ENCODE results near the gene FAM171A1. TPM values are rescaled to one million over a fixed set of nuclear protein-coding genes. Genes with fewer than 3 reads are reported as not detected.

The FAM171A1 gene
- total RNA-seq, 1 donor from 2014 or later: 51.9 TPM

DNA sequence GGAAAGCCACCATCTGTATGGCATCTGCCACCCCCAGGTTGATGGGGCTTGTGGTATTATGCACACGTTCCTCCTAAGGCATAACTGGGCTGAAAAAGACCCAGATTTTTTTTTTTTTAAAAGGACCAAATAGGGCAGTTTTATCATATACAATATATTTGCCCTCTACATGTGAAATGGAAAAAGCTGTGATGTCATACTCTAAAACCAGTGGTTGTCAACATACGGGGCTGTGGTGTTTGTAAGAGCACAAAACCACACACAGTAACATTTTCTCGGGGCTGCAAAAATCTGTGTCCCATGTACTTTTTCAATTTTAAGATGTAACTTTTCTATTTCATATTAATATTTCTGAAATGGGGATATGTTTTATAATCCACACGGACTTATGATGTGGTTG lies 34.9 kb downstream of the FAM171A1 start:
- Histone ChIP-seq H3K9me3 (ENCODE audit: insufficient read depth, low read depth, low read length) (no peaks in the 10 kb centered on the region), H3K4me3 (ENCODE audit: insufficient read depth, low read depth, low read length) (no peak overlapping the region), H2AFZ (ENCODE audit: low read depth, low read length) (no peak overlapping the region), H3K27ac (ENCODE audit: low read depth, low read length) (no peak overlapping the region), H3K36me3 (ENCODE audit: insufficient read depth, low read length) (no peaks in the 10 kb centered on the region), H3K27me3 (ENCODE audit: insufficient read depth, low read length) (no peaks in the 10 kb centered on the region), H3K4me2 (ENCODE audit: low read length) (no peak overlapping the region), H3K9ac (ENCODE audit: low read length) (no peak overlapping the region), H3K4me1 (ENCODE audit: insufficient read depth, low read length) (peaks cover 4% of the 10 kb centered on the region), H4K20me1 (ENCODE audit: insufficient read depth, low read length) (peaks cover 66% of the 10 kb centered on the region), H3K79me2 (ENCODE audit: insufficient read depth, low read length) (peaks cover 70% of the 10 kb centered on the region)
- Mint-ChIP-seq H3K27ac (ENCODE audit: unreplicated experiment) (no peak overlapping the region), H3K9me3 (ENCODE audit: unreplicated experiment) (no peaks in the 10 kb centered on the region), H3K4me3 (ENCODE audit: unreplicated experiment) (no peak overlapping the region), H3K4me1 (ENCODE audit: low read depth, unreplicated experiment) (peaks cover 23% of the 10 kb centered on the region), H3K27me3 (ENCODE audit: low read depth, unreplicated experiment) (no peaks in the 10 kb centered on the region), H3K36me3 (ENCODE audit: low read depth, unreplicated experiment) (no peaks in the 10 kb centered on the region)
- TF ChIP-seq EZH2 (IDR thresholded peaks at IDR 0.05; ENCODE audit: insufficient read depth, low read length): no peak
- TF ChIP-seq, protein P1, sequence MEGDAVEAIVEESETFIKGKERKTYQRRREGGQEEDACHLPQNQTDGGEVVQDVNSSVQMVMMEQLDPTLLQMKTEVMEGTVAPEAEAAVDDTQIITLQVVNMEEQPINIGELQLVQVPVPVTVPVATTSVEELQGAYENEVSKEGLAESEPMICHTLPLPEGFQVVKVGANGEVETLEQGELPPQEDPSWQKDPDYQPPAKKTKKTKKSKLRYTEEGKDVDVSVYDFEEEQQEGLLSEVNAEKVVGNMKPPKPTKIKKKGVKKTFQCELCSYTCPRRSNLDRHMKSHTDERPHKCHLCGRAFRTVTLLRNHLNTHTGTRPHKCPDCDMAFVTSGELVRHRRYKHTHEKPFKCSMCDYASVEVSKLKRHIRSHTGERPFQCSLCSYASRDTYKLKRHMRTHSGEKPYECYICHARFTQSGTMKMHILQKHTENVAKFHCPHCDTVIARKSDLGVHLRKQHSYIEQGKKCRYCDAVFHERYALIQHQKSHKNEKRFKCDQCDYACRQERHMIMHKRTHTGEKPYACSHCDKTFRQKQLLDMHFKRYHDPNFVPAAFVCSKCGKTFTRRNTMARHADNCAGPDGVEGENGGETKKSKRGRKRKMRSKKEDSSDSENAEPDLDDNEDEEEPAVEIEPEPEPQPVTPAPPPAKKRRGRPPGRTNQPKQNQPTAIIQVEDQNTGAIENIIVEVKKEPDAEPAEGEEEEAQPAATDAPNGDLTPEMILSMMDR (IDR thresholded peaks at IDR 0.05; ENCODE audit: insufficient read depth, low read depth, low read length): no peak
- DNase-seq (ENCODE audit: low read depth): no peak
- no peak for FAIRE-seq

DNA sequence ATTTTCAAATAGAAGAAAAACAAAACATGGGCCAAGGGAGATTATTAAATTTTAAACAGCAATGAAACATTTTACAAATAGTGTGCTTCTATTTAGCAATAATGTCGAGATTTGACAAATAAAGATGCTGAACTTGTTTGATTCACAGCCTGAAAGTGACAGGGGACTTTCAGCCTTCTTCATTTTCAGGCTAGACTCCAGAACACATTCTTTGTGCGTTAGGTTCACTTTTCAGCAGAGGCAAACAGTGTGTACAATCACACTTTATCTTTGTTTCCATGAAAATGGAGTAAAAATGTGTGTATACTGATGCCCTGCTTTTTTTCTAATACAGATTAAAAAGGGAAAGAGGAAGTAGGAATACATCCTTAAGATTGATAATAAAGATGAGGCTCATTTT lies 35.6 kb downstream of the FAM171A1 start:
- Histone ChIP-seq H3K4me3 (ENCODE audit: insufficient read depth, low read depth, low read length) (no peak overlapping the region), H4K20me1 (ENCODE audit: insufficient read depth, low read length) (peaks cover 62% of the 10 kb centered on the region), H3K4me2 (ENCODE audit: low read length) (peak overlapping the region; percentile 15), H3K79me2 (ENCODE audit: insufficient read depth, low read length) (peaks cover 66% of the 10 kb centered on the region), H2AFZ (ENCODE audit: low read depth, low read length) (no peak overlapping the region), H3K27ac (ENCODE audit: low read depth, low read length) (no peak overlapping the region), H3K36me3 (ENCODE audit: insufficient read depth, low read length) (no peaks in the 10 kb centered on the region), H3K27me3 (ENCODE audit: insufficient read depth, low read length) (no peaks in the 10 kb centered on the region), H3K9me3 (ENCODE audit: insufficient read depth, low read depth, low read length) (no peaks in the 10 kb centered on the region), H3K9ac (ENCODE audit: low read length) (no peak overlapping the region), H3K4me1 (ENCODE audit: insufficient read depth, low read length) (peaks cover 4% of the 10 kb centered on the region)
- Mint-ChIP-seq H3K4me3 (ENCODE audit: unreplicated experiment) (no peak overlapping the region), H3K27ac (ENCODE audit: unreplicated experiment) (no peak overlapping the region), H3K9me3 (ENCODE audit: unreplicated experiment) (no peaks in the 10 kb centered on the region), H3K27me3 (ENCODE audit: low read depth, unreplicated experiment) (no peaks in the 10 kb centered on the region), H3K36me3 (ENCODE audit: low read depth, unreplicated experiment) (no peaks in the 10 kb centered on the region), H3K4me1 (ENCODE audit: low read depth, unreplicated experiment) (peaks cover 23% of the 10 kb centered on the region)
- FAIRE-seq (no peak), DNase-seq (ENCODE audit: low read depth) (no peak)
- TF ChIP-seq, protein P1 (IDR thresholded peaks at IDR 0.05; ENCODE audit: insufficient read depth, low read depth, low read length): no peak
- TF ChIP-seq EZH2 (IDR thresholded peaks at IDR 0.05; ENCODE audit: insufficient read depth, low read length): no peak

DNA sequence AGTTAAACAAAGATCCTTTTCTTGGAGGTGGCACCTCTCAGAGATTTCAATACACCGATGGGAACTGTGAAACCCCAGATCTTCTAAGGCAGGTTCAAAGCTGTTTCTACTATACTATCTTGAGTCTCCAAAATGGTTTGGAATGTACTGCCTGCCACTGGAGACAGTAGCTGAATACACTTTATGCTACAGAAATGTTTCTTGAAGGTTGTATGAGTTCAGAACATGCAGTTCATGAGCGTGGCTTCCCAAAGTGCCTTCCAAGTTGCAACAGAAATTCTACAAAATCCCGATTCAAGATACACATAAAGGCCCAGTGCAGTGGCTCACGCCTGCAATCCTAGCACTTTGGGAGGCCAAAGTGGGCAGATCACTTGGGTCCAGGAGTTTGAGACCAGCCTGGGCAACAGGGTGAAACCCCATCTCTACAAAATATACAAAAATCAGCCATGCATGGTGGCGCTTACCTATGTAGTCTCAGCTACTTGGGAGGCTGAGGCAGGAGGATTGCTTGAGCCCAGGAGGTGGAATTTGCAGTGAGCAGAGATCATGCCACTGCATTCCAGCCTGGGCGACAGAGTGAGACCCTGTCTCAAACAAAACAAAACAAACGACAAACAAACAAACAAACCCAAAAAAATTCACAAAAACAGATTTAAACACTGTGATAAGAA lies 36.3 kb downstream of the FAM171A1 start:
- Mint-ChIP-seq H3K4me3 (ENCODE audit: unreplicated experiment) (no peak overlapping the region), H3K27me3 (ENCODE audit: low read depth, unreplicated experiment) (no peaks in the 10 kb centered on the region), H3K27ac (ENCODE audit: unreplicated experiment) (no peak overlapping the region), H3K9me3 (ENCODE audit: unreplicated experiment) (no peaks in the 10 kb centered on the region), H3K4me1 (ENCODE audit: low read depth, unreplicated experiment) (peaks cover 20% of the 10 kb centered on the region), H3K36me3 (ENCODE audit: low read depth, unreplicated experiment) (no peaks in the 10 kb centered on the region)
- no peak overlapping the region for H2AFZ ChIP-seq (ENCODE audit: low read depth, low read length)
- no peak overlapping the region for H3K27ac ChIP-seq (ENCODE audit: low read depth, low read length)
- no peak overlapping the region for H3K4me3 ChIP-seq (ENCODE audit: insufficient read depth, low read depth, low read length)
- TF ChIP-seq, protein P1 (IDR thresholded peaks at IDR 0.05; ENCODE audit: insufficient read depth, low read depth, low read length): no peak
- no peak for TF ChIP-seq EZH2 (IDR thresholded peaks at IDR 0.05; ENCODE audit: insufficient read depth, low read length)
- FAIRE-seq (no peak), DNase-seq (ENCODE audit: low read depth) (no peak)
- no peaks in the 10 kb centered on the region for H3K9me3 ChIP-seq (ENCODE audit: insufficient read depth, low read depth, low read length)
- no peak overlapping the region for H3K9ac ChIP-seq (ENCODE audit: low read length)
- H3K4me2 ChIP-seq (ENCODE audit: low read length): no peak overlapping the region
- H4K20me1 ChIP-seq (ENCODE audit: insufficient read depth, low read length): peaks cover 56% of the 10 kb centered on the region
- peaks cover 65% of the 10 kb centered on the region for H3K79me2 ChIP-seq (ENCODE audit: insufficient read depth, low read length)
- no peaks in the 10 kb centered on the region for H3K36me3 ChIP-seq (ENCODE audit: insufficient read depth, low read length)
- H3K4me1 ChIP-seq (ENCODE audit: insufficient read depth, low read length): peaks cover 4% of the 10 kb centered on the region
- H3K27me3 ChIP-seq (ENCODE audit: insufficient read depth, low read length): no peaks in the 10 kb centered on the region

Data from astrocyte (in vitro differentiated cells and primary cell).